Astrocyte of the cerebellum (primary cell): ENCODE data around the gene GRID1.

Source experiments
- DNase-seq: peaks from one replicate; pipeline ENCODE4 v3.0.0-alpha.2; 2011; ENCODE audit warnings: low read depth
- H3K4me3 ChIP-seq: 2 replicates; pipeline ENCODE4 v1.5.1; 2011; ENCODE audit warnings: mild to moderate bottlenecking, low read depth, low read length, moderate library complexity
- in situ Hi-C: cut with HindIII; loops from 2 replicates; pipeline ENCODE4 v1.10.0; 2017; ENCODE audit warnings: low sequenced_read_pairs
- TF ChIP-seq, protein P1 (sequence below): IDR thresholded peaks from 2 replicates; pipeline ENCODE4 v1.5.1; 2012; ENCODE audit warnings: low read length, low read depth, moderate library complexity, mild to moderate bottlenecking; ENCODE audit errors: missing control alignments

The GRID1 gene

GRCh38 chr10:85602713-85603112 lies 763.9 kb downstream of the GRID1 start:
- in situ Hi-C loops, result no loop called here
- H3K4me3 ChIP-seq, result no peak overlapping the region
- DNase-seq, result no peak
- TF ChIP-seq, protein P1, sequence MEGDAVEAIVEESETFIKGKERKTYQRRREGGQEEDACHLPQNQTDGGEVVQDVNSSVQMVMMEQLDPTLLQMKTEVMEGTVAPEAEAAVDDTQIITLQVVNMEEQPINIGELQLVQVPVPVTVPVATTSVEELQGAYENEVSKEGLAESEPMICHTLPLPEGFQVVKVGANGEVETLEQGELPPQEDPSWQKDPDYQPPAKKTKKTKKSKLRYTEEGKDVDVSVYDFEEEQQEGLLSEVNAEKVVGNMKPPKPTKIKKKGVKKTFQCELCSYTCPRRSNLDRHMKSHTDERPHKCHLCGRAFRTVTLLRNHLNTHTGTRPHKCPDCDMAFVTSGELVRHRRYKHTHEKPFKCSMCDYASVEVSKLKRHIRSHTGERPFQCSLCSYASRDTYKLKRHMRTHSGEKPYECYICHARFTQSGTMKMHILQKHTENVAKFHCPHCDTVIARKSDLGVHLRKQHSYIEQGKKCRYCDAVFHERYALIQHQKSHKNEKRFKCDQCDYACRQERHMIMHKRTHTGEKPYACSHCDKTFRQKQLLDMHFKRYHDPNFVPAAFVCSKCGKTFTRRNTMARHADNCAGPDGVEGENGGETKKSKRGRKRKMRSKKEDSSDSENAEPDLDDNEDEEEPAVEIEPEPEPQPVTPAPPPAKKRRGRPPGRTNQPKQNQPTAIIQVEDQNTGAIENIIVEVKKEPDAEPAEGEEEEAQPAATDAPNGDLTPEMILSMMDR, result no peak

GRCh38 chr10:85602306-85602705 lies 764.3 kb downstream of the GRID1 start:
- in situ Hi-C loops, result no loop called here
- no peak overlapping the region for H3K4me3 ChIP-seq
- DNase-seq, result no peak
- TF ChIP-seq, protein P1, result no peak

DNA sequence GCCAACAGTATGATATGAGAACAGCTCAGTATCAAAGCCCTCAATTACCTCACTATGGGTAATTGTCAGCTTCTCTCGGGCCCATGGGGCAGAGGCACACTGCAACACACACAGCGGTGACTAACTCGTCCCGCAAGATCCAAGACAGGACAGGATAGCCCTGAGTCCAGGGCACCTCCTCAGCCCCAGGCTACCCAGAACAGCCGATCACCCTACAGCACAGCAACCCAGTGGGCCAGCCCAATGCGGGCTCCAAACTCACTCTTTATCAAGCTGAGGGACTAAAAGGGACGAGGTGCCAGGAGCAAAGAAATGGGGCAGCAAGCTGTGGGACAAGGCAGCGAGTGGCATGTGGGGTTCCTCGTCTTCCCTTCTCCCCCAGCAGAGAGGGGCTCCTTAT lies 765.1 kb downstream of the GRID1 start:
- in situ Hi-C loops, result no loop called here
- TF ChIP-seq, protein P1, result no peak
- H3K4me3 ChIP-seq, result no peak overlapping the region
- DNase-seq, result no peak

DNA sequence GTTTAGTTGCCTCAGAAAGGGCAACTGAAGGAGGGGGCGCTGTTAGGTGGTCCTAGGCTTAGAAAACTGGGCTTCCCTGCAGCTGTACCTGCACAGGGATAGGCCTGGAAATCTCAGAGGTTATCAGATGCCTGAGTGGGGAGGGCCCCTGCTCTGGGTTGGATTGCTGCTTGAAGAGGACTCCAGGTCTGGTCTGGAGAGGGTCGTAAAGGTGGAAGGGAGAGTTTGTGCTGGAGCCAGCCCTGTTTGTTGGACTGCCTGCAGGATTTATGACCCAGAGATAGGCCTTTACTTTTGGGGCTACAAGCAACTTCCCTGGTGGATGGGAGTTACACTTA lies 765.9 kb downstream of the GRID1 start:
- TF ChIP-seq, protein P1, result no peak
- no peak overlapping the region for H3K4me3 ChIP-seq
- in situ Hi-C loops, result no loop called here
- no peak for DNase-seq

- no peak overlapping the region for H3K4me3 ChIP-seq
- in situ Hi-C loops, result no loop called here
- no peak for DNase-seq
- TF ChIP-seq, protein P1, result no peak
These were observed 766.4 kb downstream of the GRID1 start for GRCh38 chr10:85600026-85600743.

DNA sequence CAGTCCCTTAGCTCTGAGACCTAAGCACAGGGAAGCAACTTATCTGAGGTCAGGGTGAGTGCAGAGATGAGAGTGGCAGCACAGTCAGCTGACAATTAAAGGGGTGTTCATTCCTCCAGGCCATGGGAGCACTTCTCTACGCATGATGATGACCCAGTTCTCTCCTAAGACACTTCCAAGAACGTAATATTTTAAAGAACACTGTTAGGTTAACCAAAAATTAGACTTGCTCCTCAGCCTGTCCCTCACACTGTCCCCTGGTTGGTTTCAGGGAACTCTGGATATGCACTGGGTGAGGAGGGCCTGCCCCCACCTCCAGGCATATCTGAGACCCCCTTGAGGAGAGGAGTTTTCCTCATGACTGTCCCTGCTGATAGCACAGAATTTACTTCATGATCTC lies 767.5 kb downstream of the GRID1 start:
- TF ChIP-seq, protein P1, result no peak
- in situ Hi-C loops, result no loop called here
- no peak overlapping the region for H3K4me3 ChIP-seq
- no peak for DNase-seq
